ENCODE data around the gene ABCA1. TPM values are rescaled to one million over a fixed set of nuclear protein-coding genes. Genes with fewer than 3 reads are reported as not detected.

ABCA1 gene
- total RNA-seq, 1 experiment from 2014 or later = 0.76 TPM

DNA sequence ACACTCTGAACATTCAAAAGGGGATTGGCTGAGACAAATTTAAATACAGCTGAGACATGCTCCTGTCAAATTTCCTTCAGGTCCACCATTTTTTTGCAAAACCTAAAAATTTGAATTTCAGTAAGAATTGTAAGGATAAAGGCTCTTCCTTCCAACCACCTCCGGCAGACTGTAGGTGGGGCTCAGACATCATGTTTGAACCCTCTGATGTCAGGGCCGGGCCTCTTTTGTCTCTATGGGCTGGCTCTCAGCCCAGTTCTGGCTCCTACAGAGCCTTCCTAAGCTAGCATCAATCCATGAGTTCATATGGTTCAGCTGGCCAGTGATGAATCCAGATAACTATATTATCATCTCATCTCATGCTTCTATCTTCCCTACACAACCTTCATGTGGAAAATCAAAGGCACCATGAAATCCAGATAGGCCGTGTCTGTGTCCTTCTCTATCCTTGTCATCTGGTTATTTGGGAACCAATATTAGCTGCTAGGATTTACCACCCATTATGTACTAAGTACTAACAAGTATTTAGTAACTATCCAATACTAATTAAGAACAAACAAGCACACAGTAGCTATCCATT is 119.8 kb downstream of the ABCA1 start:
- Mint-ChIP-seq H3K4me1 (ENCODE audit: low read depth, unreplicated experiment) (peaks cover 22% of the 10 kb centered on the region), H3K36me3 (ENCODE audit: insufficient read depth, unreplicated experiment) (no peaks in the 10 kb centered on the region), H3K9me3 (ENCODE audit: low read depth, unreplicated experiment) (no peaks in the 10 kb centered on the region), H3K27ac (ENCODE audit: unreplicated experiment) (no peak overlapping the region), H3K4me3 (ENCODE audit: low read depth, unreplicated experiment) (no peak overlapping the region), H3K27me3 (ENCODE audit: unreplicated experiment) (no peaks in the 10 kb centered on the region)
- intact Hi-C loops (cut with micrococcal nuclease; ENCODE audit: unreplicated experiment) = loop anchor here (1.0 kb wide), 1 partner anchor 349 kb away; no protein-coding TSS in a partner anchor
- peak; percentile 8 for DNase-seq
- BruUV-seq (replicated peaks) = no TSS peak
- TF ChIP-seq, protein P1, sequence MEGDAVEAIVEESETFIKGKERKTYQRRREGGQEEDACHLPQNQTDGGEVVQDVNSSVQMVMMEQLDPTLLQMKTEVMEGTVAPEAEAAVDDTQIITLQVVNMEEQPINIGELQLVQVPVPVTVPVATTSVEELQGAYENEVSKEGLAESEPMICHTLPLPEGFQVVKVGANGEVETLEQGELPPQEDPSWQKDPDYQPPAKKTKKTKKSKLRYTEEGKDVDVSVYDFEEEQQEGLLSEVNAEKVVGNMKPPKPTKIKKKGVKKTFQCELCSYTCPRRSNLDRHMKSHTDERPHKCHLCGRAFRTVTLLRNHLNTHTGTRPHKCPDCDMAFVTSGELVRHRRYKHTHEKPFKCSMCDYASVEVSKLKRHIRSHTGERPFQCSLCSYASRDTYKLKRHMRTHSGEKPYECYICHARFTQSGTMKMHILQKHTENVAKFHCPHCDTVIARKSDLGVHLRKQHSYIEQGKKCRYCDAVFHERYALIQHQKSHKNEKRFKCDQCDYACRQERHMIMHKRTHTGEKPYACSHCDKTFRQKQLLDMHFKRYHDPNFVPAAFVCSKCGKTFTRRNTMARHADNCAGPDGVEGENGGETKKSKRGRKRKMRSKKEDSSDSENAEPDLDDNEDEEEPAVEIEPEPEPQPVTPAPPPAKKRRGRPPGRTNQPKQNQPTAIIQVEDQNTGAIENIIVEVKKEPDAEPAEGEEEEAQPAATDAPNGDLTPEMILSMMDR (IDR thresholded peaks at IDR 0.05; ENCODE audit: unreplicated experiment) = no peak
- CTCF ChIA-PET = no interaction called here

DNA sequence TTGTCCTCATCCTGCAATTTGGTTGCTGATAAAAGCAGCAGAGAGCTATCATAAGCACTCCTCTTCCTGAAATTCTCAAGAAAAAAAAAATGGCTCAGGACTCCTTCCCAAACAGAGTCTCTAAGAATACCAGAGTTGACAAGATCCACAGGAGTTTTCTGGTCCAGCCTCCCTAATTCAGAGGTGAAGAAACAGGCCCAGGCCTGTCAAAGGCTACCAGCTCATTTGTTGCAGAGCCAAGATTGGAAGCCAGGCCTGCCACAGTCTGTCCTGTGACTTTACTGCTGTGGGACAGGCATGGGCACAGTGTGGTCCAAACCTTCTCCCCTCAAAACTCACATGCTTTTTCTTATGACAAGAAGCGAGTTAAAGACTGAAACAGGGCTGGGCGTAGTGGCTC is 122.5 kb downstream of the ABCA1 start:
- no peaks in the 10 kb centered on the region for H3K36me3 Mint-ChIP-seq (ENCODE audit: insufficient read depth, unreplicated experiment)
- peaks cover 7% of the 10 kb centered on the region for H3K4me1 Mint-ChIP-seq (ENCODE audit: low read depth, unreplicated experiment)
- no peak overlapping the region for H3K4me3 Mint-ChIP-seq (ENCODE audit: low read depth, unreplicated experiment)
- BruUV-seq (replicated peaks) = no TSS peak
- H3K27ac Mint-ChIP-seq (ENCODE audit: unreplicated experiment) = no peak overlapping the region
- DNase-seq = no peak
- no peaks in the 10 kb centered on the region for H3K9me3 Mint-ChIP-seq (ENCODE audit: low read depth, unreplicated experiment)
- CTCF ChIA-PET = no interaction called here
- intact Hi-C loops (cut with micrococcal nuclease; ENCODE audit: unreplicated experiment) = no loop called here
- H3K27me3 Mint-ChIP-seq (ENCODE audit: unreplicated experiment) = no peaks in the 10 kb centered on the region
- TF ChIP-seq, protein P1 (IDR thresholded peaks at IDR 0.05; ENCODE audit: unreplicated experiment) = no peak

DNA sequence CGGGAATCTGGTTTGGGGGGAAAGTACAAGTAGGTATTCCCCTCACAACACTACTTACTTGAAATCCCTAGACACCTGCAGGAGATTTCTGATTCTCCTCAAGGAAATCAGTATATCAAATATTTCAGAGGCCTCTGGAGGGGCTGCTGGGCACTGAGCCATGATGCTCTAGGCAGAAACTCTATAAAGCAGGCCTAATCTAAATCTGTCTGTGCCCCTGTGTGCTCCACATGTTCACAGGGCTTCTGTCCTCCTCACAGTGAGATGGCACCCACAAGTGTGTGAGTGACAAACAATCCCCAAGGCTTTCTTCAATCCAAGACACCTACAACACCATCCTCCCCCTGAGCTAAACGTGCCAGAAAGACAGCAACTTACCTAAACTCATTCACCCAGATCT is 125.0 kb downstream of the ABCA1 start:
- no peak for DNase-seq
- Mint-ChIP-seq H3K27ac (ENCODE audit: unreplicated experiment) (no peak overlapping the region), H3K36me3 (ENCODE audit: insufficient read depth, unreplicated experiment) (no peaks in the 10 kb centered on the region), H3K9me3 (ENCODE audit: low read depth, unreplicated experiment) (no peaks in the 10 kb centered on the region), H3K4me1 (ENCODE audit: low read depth, unreplicated experiment) (no peaks in the 10 kb centered on the region), H3K4me3 (ENCODE audit: low read depth, unreplicated experiment) (no peak overlapping the region), H3K27me3 (ENCODE audit: unreplicated experiment) (no peaks in the 10 kb centered on the region)
- TF ChIP-seq, protein P1 (IDR thresholded peaks at IDR 0.05; ENCODE audit: unreplicated experiment) = no peak
- CTCF ChIA-PET = no interaction called here
- no TSS peak for BruUV-seq (replicated peaks)
- intact Hi-C loops (cut with micrococcal nuclease; ENCODE audit: unreplicated experiment) = no loop called here

DNA sequence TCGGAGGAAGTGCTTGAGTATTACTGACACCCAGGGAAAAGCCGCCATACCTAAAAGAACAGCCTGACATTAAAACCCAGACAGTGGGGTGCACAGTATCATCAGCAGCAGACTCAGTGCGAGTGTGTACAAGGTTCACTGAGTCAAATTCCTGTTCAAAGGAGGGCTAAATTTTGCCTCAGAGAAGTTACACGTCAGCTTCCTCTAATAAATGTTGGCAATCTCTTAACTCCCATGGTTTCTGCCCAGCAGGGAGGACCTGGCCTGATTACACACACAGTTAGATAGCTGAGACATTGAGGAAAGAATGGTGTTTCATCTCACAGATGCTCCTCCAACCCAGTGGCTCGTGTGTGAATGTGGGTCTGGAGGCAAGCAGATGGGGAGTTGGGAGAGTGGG is 125.8 kb downstream of the ABCA1 start:
- Mint-ChIP-seq H3K4me3 (ENCODE audit: low read depth, unreplicated experiment) (no peak overlapping the region), H3K36me3 (ENCODE audit: insufficient read depth, unreplicated experiment) (no peaks in the 10 kb centered on the region), H3K9me3 (ENCODE audit: low read depth, unreplicated experiment) (no peaks in the 10 kb centered on the region), H3K27me3 (ENCODE audit: unreplicated experiment) (no peaks in the 10 kb centered on the region), H3K27ac (ENCODE audit: unreplicated experiment) (no peak overlapping the region), H3K4me1 (ENCODE audit: low read depth, unreplicated experiment) (no peaks in the 10 kb centered on the region)
- CTCF ChIA-PET = no interaction called here
- TF ChIP-seq, protein P1 (IDR thresholded peaks at IDR 0.05; ENCODE audit: unreplicated experiment) = no peak
- DNase-seq = no peak
- intact Hi-C loops (cut with micrococcal nuclease; ENCODE audit: unreplicated experiment) = no loop called here
- BruUV-seq (replicated peaks) = no TSS peak

Data from Calu3 (cell line).